GOT3 (cell line): ENCODE results near the gene NOLC1.

ENCODE experiments used
- DNase-seq: peaks from one replicate; lab custom pipeline; 2025; ENCODE audit warnings: mixed read lengths; lab: John Stamatoyannopoulos, UW

Gene NOLC1

GRCh38 chr10:102121739-102122372, 30.3 kb upstream of the NOLC1 start:
- no peak for DNase-seq

GRCh38 chr10:102122450-102122849, 29.7 kb upstream of the NOLC1 start:
- DNase-seq: no peak

- DNase-seq: no peak
These were observed 29.0 kb upstream of the NOLC1 start for GRCh38 chr10:102123223-102123622.

GRCh38 chr10:102131286-102132170, 20.7 kb upstream of the NOLC1 start:
- no peak for DNase-seq

- DNase-seq: no peak
These were observed 20.0 kb upstream of the NOLC1 start for GRCh38 chr10:102132193-102132562.

- peak; percentile 92 for DNase-seq
These were observed 19.4 kb upstream of the NOLC1 start, which contains the start of gene PPRC1 for GRCh38 chr10:102132563-102133372. Gene PPRC1 (plus strand): TSS chr10:102133040. CDS start chr10:102133069, 29 bp downstream.

- DNase-seq: no peak
These were observed 18.6 kb upstream of the NOLC1 start for GRCh38 chr10:102133373-102134195.

GRCh38 chr10:102134416-102134815, 17.8 kb upstream of the NOLC1 start:
- DNase-seq: no peak

- no peak for DNase-seq
These were observed 16.1 kb upstream of the NOLC1 start for GRCh38 chr10:102135956-102136526.

- no peak for DNase-seq
These were observed 12.7 kb upstream of the NOLC1 start for GRCh38 chr10:102139281-102140110.

- no peak for DNase-seq
These were observed 12.0 kb upstream of the NOLC1 start for GRCh38 chr10:102140218-102140617.

- DNase-seq: no peak
These were observed 11.2 kb upstream of the NOLC1 start for GRCh38 chr10:102140913-102141540.

GRCh38 chr10:102141583-102142107, 10.5 kb upstream of the NOLC1 start:
- no peak for DNase-seq

GRCh38 chr10:102146971-102147428, 5.2 kb upstream of the NOLC1 start:
- no peak for DNase-seq

- DNase-seq: no peak
These were observed 4.6 kb upstream of the NOLC1 start for GRCh38 chr10:102147561-102147960.

GRCh38 chr10:102148275-102148674, 3.9 kb upstream of the NOLC1 start:
- no peak for DNase-seq

- DNase-seq: no peak
These were observed 1.0 kb upstream of the NOLC1 start for GRCh38 chr10:102150970-102151773.

GRCh38 chr10:102152545-102152890, 329 bp downstream of the NOLC1 start:
- DNase-seq: no peak
